ENCODE data around the gene FLACC1.

DNA sequence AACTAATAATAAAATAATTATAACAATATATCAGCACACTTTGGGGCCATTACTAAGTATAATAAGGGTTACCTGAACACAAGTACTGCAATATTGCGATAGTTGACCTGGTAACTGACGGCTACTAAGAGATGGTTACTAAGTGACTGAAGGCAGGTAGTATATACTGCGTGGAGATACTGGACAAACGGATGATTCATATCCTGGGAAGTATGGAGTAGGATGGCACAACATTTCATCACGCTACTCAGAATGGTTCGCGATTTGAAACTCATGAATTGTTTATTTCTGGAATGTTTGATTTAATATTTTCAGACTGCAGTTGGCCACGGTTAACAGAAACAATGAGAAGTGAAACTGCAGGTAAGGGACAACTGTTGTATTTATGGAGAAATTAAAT is 39.5 kb upstream of the FLACC1 start:
- no peak for TF ChIP-seq GATA3 (IDR thresholded peaks at IDR 0.05; ENCODE audit: low read depth, low read length)
- TF ChIP-seq GATA2 (IDR thresholded peaks at IDR 0.05; ENCODE audit: low read depth, low read length), result no peak
